Measurements from ENCODE around the gene WAPL.

DNA sequence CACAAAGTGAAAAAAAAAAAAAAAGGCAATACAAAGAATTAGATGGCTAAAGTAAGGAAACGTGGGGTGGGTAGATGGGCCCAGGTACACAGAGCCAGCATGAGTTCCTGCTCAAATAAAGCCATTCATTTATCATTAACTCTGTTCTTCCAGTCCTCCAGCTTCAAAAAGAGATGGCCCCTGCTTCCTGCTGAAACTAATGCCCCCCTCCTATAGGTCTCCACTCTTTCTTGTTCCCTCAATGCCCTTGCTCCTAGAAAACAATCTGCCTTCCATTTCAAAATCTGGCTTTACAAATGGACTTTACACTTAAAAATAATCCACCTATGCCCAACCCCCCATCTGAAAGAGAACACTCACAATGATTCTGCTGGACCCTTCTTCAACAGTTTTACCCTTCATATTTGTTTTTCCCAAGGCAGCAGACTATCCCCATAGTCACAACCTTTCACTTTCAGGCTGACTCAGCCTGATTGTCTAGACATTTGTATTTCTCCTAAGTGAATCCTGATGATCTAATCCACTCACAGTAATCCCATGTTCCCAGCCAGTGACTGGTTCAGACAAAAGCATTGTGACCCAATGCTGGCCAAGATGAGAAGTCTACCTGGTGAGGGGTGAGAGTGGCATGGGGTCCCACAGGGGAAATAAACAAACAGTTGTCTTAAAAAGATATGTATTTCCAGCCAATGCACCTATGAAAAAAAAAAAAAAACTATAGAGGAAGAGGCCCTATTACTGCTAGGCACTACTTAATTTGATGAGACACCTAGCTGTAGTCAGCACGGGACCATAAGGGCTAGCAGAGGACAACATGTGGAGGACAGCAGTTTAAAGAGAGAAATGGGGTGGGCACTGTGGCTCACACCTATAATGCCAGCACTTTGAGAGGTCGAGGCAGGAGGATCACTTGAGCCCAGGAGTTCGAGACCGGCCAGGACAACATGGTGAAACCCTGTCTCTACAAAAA lies 80.4 kb downstream of the WAPL start:
- TF ChIP-seq, protein P1, sequence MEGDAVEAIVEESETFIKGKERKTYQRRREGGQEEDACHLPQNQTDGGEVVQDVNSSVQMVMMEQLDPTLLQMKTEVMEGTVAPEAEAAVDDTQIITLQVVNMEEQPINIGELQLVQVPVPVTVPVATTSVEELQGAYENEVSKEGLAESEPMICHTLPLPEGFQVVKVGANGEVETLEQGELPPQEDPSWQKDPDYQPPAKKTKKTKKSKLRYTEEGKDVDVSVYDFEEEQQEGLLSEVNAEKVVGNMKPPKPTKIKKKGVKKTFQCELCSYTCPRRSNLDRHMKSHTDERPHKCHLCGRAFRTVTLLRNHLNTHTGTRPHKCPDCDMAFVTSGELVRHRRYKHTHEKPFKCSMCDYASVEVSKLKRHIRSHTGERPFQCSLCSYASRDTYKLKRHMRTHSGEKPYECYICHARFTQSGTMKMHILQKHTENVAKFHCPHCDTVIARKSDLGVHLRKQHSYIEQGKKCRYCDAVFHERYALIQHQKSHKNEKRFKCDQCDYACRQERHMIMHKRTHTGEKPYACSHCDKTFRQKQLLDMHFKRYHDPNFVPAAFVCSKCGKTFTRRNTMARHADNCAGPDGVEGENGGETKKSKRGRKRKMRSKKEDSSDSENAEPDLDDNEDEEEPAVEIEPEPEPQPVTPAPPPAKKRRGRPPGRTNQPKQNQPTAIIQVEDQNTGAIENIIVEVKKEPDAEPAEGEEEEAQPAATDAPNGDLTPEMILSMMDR (IDR thresholded peaks at IDR 0.05) = no peak
- TF ChIP-seq EZH2 (IDR thresholded peaks at IDR 0.05; ENCODE audit: borderline replicate concordance, insufficient read depth, low read depth, low read length, poor library complexity, severe bottlenecking) = no peak
